WTC11 (cell line): ENCODE measurements around the gene FRMD4A.

Experiments
- CREM ChIP-seq: sonication (generic); formaldehyde crosslinking; IDR thresholded peaks from 2 replicates; pipeline ENCODE4 v1.8.1; 2022; ENCODE audit warnings: mild to moderate bottlenecking, missing genetic modification reagents, moderate library complexity
- NFYB ChIP-seq: sonication (generic); formaldehyde crosslinking; conservative IDR thresholded peaks from 2 replicates; pipeline ENCODE4 v1.8.0; 2022; ENCODE audit warnings: low read depth, missing genetic modification reagents
- NR1H2 ChIP-seq: sonication (generic); formaldehyde crosslinking; IDR thresholded peaks from 2 replicates; pipeline ENCODE4 v1.9.0; 2021; ENCODE audit warnings: mild to moderate bottlenecking, moderate library complexity, missing genetic modification reagents
- PRRX2 ChIP-seq: fragments of 250-450 bp; sonication (Bioruptor Pico); IDR thresholded peaks from 2 replicates; pipeline ENCODE4 v1.8.0; 2021; ENCODE audit warnings: mild to moderate bottlenecking
- ZNF671 ChIP-seq: fragments of 250-450 bp; sonication (Bioruptor Pico); IDR thresholded peaks from 2 replicates; pipeline ENCODE4 v1.8.0; 2021; ENCODE audit warnings: mild to moderate bottlenecking
- TF ChIP-seq, protein P1 (sequence below): fragments of 200-600 bp; IDR thresholded peaks from 2 replicates; pipeline ENCODE4 v1.8.0; 2022; ENCODE audit warnings: antibody characterized with exemption
- TF ChIP-seq, protein P2 (sequence below): sonication (generic); formaldehyde crosslinking; conservative IDR thresholded peaks from 2 replicates; pipeline ENCODE4 v1.8.1; 2023; ENCODE audit warnings: mild to moderate bottlenecking, low read depth, missing genetic modification reagents, moderate library complexity
- TF ChIP-seq, protein P3 (sequence below): sonication (generic); formaldehyde crosslinking; IDR thresholded peaks from 2 replicates; pipeline ENCODE4 v1.8.0; 2023; ENCODE audit warnings: mild to moderate bottlenecking, missing genetic modification reagents
- TF ChIP-seq, protein P4 (sequence below): sonication (generic); formaldehyde crosslinking; IDR thresholded peaks from 2 replicates; pipeline ENCODE4 v1.8.1; 2022; ENCODE audit warnings: mild to moderate bottlenecking, missing genetic modification reagents, moderate library complexity, borderline replicate concordance
- TF ChIP-seq, protein P5 (sequence below): sonication (generic); formaldehyde crosslinking; IDR thresholded peaks from 2 replicates; pipeline ENCODE4 v1.8.0; 2022; ENCODE audit warnings: mild to moderate bottlenecking, missing genetic modification reagents
- TF ChIP-seq, protein P6 (sequence below): sonication (generic); formaldehyde crosslinking; IDR thresholded peaks from 2 replicates; pipeline ENCODE4 v1.8.1; 2023; ENCODE audit warnings: mild to moderate bottlenecking, missing genetic modification reagents
- TF ChIP-seq, protein P7 (sequence below): sonication (generic); formaldehyde crosslinking; IDR thresholded peaks from 2 replicates; pipeline ENCODE4 v1.8.0; 2022; ENCODE audit warnings: mild to moderate bottlenecking, missing genetic modification reagents
- TF ChIP-seq, protein P8 (sequence below): sonication (generic); formaldehyde crosslinking; IDR thresholded peaks from 2 replicates; pipeline ENCODE4 v1.8.1; 2022; ENCODE audit warnings: missing genetic modification reagents, borderline replicate concordance

DNA sequence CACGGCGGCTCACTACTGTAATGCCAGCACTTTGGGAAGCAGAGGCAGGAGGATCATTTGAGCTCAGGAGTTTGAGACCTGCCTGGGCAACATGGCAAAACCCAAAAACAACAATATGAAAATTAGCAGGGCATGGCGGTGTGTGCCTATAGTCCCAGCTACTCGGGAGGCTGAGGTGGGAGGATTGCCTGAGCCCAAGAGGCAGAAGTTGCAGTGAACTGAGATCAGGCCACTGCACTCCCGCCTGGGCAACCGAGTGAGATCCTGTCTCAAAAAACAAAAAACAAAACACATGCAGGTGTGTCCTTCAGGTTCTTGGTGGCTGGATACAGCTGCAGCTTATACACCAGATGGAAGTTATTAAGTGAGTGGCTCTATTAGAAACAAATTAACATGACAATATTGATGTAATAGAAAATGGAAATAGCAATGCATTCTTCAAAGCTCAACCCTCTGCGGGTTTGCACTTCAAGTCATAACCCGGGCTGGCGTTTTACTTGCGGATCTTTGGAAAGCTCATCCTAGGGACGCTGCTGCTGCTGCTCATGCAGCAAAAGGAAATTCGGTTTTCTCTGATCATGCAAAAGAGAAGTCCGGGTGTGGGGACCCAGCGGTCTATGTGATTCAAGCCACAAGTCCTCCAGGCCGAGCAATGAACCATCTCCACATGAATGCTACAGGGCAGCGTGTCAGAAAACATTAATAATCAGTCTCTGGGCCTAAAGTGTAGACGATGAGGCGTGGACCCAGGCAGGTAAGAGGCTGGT, 462.0 kb downstream of the FRMD4A start:
- TF ChIP-seq NFYB (no peak), PRRX2 (CRISPR knock-in tag) (no peak), CREM (CRISPR knock-in tag) (no peak), NR1H2 (CRISPR knock-in tag) (no peak), ZNF671 (CRISPR knock-in tag) (no peak)
- TF ChIP-seq, protein P1, sequence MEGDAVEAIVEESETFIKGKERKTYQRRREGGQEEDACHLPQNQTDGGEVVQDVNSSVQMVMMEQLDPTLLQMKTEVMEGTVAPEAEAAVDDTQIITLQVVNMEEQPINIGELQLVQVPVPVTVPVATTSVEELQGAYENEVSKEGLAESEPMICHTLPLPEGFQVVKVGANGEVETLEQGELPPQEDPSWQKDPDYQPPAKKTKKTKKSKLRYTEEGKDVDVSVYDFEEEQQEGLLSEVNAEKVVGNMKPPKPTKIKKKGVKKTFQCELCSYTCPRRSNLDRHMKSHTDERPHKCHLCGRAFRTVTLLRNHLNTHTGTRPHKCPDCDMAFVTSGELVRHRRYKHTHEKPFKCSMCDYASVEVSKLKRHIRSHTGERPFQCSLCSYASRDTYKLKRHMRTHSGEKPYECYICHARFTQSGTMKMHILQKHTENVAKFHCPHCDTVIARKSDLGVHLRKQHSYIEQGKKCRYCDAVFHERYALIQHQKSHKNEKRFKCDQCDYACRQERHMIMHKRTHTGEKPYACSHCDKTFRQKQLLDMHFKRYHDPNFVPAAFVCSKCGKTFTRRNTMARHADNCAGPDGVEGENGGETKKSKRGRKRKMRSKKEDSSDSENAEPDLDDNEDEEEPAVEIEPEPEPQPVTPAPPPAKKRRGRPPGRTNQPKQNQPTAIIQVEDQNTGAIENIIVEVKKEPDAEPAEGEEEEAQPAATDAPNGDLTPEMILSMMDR, result no peak
- TF ChIP-seq, protein P2, sequence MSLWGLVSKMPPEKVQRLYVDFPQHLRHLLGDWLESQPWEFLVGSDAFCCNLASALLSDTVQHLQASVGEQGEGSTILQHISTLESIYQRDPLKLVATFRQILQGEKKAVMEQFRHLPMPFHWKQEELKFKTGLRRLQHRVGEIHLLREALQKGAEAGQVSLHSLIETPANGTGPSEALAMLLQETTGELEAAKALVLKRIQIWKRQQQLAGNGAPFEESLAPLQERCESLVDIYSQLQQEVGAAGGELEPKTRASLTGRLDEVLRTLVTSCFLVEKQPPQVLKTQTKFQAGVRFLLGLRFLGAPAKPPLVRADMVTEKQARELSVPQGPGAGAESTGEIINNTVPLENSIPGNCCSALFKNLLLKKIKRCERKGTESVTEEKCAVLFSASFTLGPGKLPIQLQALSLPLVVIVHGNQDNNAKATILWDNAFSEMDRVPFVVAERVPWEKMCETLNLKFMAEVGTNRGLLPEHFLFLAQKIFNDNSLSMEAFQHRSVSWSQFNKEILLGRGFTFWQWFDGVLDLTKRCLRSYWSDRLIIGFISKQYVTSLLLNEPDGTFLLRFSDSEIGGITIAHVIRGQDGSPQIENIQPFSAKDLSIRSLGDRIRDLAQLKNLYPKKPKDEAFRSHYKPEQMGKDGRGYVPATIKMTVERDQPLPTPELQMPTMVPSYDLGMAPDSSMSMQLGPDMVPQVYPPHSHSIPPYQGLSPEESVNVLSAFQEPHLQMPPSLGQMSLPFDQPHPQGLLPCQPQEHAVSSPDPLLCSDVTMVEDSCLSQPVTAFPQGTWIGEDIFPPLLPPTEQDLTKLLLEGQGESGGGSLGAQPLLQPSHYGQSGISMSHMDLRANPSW, result no peak
- TF ChIP-seq, protein P3, sequence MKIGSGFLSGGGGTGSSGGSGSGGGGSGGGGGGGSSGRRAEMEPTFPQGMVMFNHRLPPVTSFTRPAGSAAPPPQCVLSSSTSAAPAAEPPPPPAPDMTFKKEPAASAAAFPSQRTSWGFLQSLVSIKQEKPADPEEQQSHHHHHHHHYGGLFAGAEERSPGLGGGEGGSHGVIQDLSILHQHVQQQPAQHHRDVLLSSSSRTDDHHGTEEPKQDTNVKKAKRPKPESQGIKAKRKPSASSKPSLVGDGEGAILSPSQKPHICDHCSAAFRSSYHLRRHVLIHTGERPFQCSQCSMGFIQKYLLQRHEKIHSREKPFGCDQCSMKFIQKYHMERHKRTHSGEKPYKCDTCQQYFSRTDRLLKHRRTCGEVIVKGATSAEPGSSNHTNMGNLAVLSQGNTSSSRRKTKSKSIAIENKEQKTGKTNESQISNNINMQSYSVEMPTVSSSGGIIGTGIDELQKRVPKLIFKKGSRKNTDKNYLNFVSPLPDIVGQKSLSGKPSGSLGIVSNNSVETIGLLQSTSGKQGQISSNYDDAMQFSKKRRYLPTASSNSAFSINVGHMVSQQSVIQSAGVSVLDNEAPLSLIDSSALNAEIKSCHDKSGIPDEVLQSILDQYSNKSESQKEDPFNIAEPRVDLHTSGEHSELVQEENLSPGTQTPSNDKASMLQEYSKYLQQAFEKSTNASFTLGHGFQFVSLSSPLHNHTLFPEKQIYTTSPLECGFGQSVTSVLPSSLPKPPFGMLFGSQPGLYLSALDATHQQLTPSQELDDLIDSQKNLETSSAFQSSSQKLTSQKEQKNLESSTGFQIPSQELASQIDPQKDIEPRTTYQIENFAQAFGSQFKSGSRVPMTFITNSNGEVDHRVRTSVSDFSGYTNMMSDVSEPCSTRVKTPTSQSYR (CRISPR knock-in tag), result no peak
- TF ChIP-seq, protein P4, sequence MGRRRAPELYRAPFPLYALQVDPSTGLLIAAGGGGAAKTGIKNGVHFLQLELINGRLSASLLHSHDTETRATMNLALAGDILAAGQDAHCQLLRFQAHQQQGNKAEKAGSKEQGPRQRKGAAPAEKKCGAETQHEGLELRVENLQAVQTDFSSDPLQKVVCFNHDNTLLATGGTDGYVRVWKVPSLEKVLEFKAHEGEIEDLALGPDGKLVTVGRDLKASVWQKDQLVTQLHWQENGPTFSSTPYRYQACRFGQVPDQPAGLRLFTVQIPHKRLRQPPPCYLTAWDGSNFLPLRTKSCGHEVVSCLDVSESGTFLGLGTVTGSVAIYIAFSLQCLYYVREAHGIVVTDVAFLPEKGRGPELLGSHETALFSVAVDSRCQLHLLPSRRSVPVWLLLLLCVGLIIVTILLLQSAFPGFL, result no peak
- TF ChIP-seq, protein P5, sequence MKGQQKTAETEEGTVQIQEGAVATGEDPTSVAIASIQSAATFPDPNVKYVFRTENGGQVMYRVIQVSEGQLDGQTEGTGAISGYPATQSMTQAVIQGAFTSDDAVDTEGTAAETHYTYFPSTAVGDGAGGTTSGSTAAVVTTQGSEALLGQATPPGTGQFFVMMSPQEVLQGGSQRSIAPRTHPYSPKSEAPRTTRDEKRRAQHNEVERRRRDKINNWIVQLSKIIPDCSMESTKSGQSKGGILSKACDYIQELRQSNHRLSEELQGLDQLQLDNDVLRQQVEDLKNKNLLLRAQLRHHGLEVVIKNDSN (CRISPR knock-in tag), result no peak
- TF ChIP-seq, protein P6, sequence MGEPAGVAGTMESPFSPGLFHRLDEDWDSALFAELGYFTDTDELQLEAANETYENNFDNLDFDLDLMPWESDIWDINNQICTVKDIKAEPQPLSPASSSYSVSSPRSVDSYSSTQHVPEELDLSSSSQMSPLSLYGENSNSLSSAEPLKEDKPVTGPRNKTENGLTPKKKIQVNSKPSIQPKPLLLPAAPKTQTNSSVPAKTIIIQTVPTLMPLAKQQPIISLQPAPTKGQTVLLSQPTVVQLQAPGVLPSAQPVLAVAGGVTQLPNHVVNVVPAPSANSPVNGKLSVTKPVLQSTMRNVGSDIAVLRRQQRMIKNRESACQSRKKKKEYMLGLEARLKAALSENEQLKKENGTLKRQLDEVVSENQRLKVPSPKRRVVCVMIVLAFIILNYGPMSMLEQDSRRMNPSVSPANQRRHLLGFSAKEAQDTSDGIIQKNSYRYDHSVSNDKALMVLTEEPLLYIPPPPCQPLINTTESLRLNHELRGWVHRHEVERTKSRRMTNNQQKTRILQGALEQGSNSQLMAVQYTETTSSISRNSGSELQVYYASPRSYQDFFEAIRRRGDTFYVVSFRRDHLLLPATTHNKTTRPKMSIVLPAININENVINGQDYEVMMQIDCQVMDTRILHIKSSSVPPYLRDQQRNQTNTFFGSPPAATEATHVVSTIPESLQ, result no peak
- TF ChIP-seq, protein P7, sequence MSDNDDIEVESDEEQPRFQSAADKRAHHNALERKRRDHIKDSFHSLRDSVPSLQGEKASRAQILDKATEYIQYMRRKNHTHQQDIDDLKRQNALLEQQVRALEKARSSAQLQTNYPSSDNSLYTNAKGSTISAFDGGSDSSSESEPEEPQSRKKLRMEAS, result no peak
- TF ChIP-seq, protein P8, sequence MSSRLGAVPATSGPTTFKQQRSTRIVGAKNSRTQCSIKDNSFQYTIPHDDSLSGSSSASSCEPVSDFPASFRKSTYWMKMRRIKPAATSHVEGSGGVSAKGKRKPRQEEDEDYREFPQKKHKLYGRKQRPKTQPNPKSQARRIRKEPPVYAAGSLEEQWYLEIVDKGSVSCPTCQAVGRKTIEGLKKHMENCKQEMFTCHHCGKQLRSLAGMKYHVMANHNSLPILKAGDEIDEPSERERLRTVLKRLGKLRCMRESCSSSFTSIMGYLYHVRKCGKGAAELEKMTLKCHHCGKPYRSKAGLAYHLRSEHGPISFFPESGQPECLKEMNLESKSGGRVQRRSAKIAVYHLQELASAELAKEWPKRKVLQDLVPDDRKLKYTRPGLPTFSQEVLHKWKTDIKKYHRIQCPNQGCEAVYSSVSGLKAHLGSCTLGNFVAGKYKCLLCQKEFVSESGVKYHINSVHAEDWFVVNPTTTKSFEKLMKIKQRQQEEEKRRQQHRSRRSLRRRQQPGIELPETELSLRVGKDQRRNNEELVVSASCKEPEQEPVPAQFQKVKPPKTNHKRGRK (CRISPR knock-in tag), result no peak
